Bone marrow (tissue), 2 donors: ENCODE data around the gene P2RY2.
"Not testable (repeated sequence)": the region's sequence is repeated elsewhere in the genome, so short reads cannot be mapped to it uniquely, and the experiment has no call there.

Experiments
- DNase-seq, 2 donors: peaks; one replicate each; lab custom pipeline; 2025; lab: John Stamatoyannopoulos, UW

P2RY2 gene

DNA sequence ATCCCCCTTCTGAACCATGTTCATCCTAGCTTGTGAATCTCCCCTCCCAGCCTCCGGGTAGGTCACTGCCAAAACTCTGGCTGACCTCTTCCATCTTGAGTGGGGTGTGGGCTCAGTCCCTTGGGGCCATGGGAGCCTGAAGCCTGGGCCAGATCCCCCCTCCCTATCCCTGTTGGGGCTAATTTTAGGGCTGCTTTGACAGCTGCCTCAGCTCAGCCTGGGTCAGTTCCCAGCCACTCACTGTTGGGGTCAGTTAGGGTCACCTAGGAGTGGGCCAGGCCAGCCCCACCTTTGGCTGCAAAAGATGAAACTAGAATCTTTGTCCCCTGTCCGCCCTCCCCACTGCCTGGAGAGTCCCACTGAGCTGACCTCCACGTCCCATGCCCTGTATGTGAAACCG lies 29.8 kb upstream of the P2RY2 start:
- DNase-seq, result no peak

DNA sequence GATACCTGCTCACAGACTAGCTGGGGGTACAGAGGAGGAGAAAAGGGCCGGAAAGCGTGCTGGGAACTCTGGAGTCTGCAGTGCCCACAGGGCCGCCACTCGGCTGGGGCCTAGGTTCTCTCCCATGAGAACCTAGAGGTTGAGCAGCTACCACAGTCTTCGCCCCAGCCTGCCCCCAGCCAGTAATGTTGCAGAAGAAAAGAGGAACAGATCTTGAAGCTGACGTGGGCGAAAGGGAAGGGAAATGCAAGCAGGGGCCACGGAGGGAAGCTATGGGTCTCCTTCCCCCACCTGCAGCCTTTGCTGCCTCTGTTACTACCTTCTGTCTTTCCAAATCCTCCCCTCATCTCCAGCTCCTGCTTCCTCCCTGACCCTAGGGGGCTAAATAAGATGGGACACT lies 28.8 kb upstream of the P2RY2 start:
- peak; percentile 29 to 90 for DNase-seq

DNA sequence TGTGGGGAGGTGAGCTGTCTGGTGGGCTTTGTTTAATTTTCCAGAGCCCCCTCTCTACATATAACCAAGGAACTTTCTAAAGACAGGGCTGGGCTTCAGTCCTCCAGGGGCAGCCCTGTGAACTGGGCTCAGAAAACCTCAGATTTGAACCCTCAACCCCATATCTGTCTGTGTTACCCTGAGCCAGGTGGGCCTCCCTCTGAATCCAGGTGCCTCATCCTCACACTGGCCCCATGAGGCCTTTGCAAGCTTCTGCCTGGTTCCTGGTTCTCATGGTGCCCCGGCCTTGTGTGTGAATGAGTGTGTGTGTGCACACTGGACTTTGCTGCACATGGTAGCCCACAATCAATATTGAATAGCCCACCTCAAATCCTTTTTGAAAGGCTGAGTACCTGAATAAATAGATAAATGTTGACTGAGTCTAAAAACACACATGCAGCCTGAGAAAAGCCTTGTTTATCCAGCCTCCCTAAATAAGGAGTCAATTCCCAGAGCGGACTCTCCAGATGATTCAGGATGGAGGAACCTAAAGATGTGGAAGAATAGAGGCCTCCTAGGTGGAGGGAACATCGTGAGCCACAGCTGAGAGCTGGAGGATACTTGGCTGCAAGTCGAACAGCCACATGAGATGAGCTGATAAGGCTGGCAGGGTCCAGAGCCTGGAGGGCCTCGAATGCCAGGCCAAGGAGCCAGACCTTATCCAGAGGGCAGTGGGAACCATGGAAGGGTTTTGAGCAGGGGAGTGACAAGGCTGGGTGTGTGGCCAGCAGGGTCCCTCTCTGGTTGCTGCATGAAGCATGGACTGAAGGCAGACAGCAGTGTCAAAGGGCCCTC lies 28.1 kb upstream of the P2RY2 start:
- no peak for DNase-seq

DNA sequence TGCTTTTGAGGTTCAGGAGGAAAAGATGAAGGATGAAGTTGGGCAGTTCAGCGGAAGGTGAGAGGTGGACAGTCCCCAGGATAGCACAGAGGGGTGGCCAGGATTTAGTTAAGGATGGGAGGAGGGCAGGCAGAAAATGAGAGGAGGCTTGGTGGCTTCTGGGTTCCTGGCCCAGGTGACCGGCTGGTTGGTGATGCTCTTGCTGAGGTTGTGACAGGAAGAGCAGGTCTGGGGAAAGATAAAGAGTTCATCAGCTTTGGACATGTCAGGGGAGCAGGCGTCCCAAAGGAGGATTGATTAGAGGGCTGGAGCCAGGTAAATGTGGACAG lies 27.6 kb upstream of the P2RY2 start:
- no peak for DNase-seq

DNA sequence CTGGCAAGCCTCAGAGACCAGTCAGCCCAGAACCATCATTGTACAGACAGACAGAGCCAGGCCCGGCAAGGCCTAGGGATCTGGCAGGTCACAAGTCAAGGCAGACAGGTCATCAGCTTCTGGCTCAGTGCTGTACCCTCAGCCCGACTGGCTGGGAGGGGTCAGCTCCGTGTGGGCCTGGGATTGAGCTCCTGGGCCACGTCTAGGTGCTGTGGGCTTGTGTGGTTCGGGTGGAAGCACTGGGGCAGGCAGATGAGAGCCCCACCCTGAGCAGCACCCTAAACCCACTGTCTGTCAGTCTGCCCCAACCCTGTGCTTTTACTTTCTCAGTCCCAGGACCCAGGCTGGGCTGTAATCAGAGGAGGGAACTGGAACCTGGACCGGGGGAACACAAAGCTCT lies 26.9 kb upstream of the P2RY2 start:
- no peak for DNase-seq

DNA sequence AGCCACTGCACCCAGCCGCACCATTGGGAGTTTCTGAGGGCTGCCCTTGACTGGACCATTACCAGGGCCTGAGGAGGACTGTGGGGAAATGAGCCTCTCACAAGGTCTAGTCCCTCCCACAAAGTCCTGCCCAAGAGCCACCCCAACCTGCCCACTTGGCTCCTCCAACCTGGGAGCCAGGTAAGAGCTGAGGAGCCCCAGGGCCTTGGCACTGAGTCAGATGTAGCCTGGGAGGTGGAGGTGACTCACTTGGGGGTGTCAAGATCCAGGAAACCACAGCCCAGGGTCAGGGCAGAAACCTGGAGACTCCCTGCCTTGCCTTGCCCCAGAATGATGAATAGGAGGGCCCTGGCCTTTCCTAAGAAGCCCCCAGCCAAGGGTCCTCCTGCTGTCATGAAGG lies 25.8 kb upstream of the P2RY2 start:
- DNase-seq, result no peak

DNA sequence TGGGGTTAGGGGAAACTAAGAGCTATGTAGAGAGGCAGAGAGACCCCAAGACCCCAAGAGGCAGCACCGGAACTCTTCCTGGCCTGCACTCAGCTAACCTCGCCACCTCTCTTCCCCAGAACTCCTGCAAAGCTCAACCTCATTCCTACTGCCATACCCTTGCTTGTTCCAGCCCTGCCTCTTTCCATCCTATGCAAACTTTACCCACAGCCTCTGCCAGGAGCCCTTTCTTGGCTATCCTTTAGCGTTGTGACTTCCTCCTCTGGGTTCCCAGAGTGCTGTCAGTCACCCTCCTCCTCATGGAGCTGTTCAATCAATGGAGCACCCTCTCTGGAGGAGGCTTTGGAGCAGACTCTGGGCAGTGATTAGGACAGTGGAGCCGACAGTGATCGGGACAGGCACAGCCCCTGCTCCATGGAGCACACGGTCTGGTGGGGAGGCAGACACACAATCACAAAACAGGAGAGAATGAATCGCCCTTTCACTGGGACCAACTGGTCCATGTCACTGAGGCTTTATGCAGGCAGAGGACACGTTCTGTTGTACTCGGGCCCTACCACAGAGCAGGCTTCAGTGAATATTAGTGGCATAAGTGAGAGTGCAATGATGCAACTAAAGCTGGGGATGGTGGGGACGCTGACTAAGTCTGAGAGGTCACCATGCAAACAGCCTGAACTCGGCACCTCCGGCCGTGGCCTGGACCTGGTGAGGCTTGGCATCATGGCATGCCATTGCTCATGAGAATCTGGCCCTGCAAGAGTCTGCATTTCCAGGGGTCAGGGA lies 24.6 kb upstream of the P2RY2 start:
- DNase-seq, result no peak

DNA sequence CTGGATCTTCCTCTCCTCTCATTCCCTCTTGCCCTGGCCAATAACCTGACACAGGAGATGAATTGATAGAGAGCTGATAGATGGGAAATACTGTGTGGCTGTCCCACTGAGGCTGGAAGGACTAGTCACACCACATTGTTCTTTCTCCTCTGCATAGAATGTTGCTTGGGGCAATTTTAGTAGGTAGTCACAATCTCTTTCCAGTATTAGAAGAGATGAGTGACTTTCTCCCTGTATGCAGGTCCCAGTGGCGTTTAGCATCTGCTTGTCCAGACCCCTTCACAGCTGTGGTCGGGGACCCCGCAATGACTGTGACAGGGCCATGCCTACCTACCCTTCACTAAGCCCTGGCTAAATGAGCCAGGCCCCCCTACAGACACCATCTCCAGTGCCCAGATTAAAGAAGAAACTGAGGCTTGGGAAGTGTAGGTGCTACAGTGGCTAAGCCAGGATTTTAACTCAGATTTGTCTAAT lies 24.0 kb upstream of the P2RY2 start:
- DNase-seq, result no peak

DNA sequence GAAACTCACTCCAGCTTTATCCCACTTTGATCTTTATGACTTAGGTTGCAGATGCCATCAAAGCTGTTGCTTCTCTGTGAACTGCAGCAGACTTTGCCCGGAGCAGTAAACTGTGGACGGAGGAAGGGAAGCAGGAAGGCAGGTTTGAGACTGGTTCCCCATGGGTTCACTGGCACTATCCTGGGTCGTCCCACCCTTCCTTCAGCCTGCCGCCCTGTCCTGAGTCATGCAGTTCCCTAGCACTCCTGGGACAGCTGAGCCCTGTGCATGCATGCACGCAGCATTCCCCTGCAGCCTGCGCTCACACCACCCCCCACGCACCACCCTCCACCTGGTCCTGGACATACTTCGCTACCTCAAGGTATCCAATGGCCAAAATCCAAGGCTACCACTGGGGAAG lies 23.5 kb upstream of the P2RY2 start:
- DNase-seq, result no peak

DNA sequence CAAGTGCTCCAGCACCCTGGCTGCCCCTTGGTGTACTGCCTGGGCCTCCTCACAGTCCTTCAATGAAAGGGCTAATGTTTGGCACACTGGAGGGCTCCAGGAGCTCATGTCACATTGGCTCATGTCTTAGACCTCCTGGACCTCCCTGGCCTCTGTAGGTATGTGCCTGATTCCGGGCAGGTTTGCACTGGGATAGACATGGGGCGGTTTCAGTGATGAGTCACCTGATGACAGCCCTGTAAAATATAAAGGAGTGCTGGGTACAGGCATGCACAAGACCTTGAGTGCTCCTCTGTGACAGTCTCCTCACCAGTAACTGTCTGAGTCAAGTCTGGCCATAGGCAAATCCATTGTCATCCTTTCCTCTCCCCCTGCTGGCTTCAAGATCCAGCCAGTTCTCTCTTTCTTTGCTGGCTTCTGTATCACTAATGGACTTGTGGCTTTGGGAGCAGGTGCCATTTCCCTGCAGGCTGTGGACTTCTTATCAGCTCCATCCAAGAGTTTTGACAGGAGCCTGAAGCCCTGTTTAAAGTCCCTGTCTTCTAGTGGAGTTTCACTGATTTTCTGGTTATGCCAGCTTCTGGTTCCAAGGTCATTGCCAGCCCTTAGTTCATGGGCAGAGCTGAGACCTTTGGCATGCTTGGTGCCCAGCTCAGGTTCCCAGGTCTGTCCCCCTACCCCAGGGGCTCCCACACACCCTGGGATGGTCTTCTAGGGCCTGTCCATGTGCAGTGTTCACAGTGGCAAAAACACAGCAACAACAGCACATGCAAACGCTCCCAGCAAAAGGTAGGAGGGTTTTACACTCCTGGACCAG lies 22.7 kb upstream of the P2RY2 start:
- no peak for DNase-seq

DNA sequence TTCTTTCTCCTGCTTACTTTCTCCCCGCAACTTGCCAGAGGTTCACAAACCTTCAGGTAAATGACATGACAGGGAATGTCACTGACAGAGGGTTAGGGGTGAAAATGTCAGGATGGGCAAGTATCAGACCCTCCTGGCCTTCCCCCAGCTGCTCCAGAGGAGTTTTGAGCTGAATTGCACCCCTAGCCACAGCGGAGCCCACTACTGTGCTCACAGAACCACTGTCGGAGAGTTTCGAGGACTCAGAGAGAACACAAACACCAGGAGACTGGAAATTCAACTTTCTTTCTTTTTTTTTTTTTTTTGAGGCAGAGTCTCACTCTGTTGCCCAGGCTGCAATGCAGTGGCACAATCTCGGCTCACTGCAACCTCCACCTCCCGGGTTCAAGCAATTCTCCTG lies 21.5 kb upstream of the P2RY2 start:
- DNase-seq, result no peak

DNA sequence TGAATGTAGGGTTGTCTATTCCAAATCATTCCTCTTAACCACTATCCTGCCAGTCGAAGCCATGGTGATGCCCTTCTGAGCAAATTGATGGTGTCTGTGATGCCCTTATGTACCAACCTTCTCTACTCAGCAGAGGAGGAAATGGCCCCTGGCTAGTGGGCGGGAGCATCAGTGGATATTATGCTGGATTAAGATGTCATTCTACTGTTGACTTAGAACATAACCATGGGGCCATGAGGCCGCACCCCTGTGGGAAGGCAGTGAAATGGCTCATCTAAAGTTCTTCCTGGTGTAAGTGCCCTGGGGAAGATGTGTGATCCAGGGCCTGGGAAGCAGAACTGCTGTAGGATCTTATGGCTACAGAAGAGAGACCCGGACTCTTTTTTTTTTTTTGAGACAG lies 20.7 kb upstream of the P2RY2 start:
- no peak for DNase-seq

DNA sequence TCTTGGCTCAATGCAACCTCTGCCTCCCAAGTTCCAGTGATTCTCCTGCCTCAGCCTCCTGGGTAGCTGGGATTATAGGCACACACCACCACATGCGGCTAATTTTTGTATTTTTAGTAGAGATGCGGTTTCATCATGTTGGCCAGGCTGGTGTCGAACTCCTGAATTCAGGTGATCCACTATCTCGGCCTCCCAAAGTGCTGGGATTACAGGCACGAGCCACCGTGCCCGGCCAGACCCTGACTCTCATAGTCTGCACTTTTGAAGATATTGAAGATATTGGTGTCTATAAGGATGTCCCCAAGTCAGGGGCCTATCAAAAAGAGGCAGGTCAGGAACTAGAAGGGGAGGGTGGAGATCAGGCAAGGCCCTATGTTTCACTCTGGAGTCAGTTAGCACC lies 20.3 kb upstream of the P2RY2 start:
- DNase-seq, result not testable (repeated sequence)

DNA sequence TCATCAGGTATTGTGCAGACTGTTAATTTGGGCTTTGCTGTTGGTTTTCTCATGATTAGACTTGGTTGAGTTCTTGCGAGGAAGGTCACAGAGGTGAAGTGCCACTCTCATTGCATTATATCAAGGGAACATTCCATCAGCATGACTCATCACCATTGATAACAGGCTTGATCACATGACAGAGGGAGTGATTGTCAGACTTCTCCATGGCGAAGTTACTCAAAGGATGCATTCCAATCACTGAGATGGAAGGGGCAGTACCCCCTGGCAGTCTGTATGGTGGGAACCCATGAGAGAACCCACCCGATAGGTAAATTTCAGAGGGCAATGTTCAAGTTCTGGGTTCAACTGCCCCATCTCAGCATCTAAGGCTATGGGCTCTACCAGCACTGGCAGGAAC lies 19.4 kb upstream of the P2RY2 start:
- no peak for DNase-seq

DNA sequence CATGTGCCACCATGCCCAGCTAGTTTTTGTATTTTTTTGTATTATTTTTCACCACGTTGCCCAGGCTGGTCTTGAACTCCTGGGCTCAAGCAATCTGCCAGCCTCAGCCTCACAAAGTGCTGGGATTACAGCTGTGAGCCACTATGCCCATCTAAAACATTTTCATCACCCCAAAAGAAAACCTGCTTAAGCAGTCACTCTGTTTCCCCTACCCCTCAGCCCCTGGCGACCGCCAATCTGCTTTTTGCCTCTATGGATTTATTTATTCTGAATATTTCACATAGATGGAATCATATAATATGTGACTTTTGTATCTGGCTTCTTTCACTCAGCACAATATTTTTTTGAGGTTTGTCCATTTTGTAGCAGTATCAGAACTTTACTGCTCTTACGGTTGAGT lies 18.6 kb upstream of the P2RY2 start:
- no peak for DNase-seq

DNA sequence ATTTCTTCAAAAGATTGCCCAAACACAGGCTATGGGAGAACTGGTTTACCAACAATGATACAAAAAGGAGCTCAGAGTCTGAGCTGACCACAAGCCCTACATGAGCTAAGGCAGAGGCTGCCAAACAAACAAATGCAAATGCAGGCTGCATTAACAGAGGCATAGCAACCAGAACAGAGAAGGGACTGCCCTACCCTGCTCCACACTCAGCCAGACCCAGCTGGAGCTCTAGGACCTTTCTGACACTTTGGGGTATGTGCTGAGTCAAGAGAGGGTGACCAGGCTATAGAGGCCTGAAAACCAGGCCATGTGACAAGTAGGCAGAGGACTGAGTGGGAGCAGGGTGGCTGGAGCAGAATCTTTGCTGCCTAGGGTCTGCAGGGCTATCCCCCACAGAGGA lies 17.8 kb upstream of the P2RY2 start:
- DNase-seq, result no peak

DNA sequence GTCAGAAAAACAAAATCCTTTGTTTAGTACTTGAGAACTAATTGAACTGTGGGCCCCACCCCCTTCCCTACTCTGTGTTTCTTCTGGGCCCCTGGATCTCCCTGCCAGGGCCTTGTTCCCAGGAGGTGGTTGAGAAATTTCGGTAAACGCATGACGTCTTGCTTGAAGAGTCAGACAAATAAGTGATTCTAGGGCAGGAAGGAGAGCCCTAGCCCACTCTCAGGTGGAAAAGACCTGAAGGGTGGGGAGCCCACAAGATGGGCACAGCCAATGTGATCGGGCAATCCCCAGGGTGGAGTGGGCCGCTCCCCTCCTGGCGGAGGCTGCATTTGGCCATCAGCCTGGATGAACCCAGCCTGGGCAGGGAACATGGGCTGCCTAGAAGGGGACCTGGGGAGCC lies 16.8 kb upstream of the P2RY2 start:
- no peak for DNase-seq

DNA sequence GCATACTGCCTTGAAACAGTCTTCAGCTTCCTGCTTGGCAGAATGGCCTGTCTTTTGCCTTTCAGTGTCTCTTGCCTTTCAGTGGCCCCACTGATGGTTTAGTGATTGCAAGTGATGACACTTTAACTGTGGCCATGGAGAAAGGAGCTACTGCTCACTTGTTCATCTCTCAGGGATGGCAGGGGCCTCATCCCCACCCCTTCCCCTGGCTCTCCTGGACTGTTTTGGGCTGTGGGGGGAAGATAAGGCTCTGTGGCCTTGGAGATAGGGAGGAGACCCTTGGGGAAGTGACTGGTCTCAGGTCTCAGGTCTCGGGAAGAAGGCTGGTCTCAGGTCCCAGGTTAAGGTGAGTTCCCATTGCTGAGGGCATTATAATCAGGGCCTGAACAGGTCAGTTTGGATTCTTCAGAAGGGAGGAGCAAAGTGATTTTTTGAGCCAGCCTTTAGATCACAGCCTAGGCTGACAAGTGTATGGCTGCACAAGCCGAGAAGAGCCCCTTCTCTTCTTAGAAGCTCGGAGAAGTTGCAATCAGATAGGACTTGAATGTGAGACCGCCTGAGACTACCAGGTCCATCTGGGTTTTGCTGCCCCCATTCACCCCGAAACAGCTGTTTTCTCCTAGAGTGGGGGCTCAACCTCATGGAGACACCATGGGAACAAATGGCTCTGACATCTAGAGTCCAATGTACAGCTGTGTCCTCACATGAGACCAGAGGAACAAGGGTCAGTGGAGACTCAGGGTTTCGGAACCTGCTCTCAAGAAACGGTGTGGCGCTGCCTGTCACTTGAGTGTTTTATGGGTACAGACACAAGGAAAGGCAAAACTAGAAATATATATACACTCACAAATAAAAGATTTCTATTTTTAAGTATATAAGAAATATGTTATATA lies 15.9 kb upstream of the P2RY2 start:
- no peak for DNase-seq

DNA sequence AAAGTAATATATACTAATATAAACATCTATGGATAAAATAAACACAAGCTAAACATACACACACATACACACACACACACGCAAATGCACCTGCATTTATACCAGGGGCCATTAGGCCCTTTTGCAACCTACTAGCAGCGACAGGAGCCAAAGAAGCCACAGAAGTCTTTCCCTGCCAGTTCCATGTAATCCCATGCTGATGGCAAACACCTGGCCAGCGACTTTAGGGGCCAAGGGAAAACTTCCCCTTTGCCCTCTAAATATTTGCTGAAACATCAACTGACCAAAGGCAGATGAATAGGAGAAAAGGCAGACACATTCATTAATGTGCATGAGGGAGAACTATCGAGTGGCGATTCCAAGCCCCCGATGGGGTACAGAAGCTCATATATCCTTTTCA lies 14.8 kb upstream of the P2RY2 start:
- DNase-seq, result no peak

DNA sequence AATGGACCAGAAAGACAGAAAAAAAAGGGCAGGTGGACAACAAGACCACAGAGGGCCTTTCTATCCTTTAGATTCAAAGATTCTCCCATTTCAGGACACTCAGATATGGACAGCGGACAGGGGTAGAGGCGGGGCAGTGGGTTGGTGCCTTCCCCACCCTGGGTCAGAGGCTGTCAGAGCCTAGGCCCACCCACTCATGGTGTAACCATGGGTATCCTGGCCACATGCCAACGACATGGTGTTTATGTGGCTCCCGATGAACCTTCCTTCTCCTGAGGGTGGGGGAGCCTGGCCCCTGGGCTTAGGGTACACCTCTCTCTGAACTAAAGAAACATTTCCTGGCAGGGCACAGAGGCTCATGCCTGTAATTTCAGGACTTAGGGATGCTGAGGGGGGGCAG lies 14.3 kb upstream of the P2RY2 start:
- DNase-seq, result no peak

DNA sequence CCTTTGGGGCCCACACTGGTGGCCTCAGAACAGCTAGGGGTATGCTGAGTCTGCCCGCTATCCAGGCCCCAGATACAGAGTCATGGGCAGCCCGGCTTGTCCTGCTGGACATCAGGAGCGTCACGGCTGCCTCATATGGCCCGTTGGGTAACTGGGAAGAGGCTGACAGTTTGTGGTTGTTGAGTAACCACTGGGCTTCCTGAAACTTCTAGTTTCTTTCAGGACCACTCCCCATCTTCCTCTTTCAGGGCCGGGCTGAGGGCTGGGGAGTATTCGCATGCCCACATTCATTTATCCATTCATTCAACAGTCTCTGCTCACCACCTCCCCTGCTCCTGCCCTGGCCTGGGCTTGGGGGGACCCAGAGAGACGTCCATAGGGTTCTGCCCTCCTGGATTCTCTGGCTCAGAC lies 13.4 kb upstream of the P2RY2 start:
- peak; percentile 37 to 38 for DNase-seq
